SU-DHL-6 (cell line): ENCODE data around the gene ITSN1.

Source experiments
- H2AFZ ChIP-seq: fragments of 200-600 bp; sonication (generic); 2 replicates; pipeline ENCODE4 v1.6.1; 2014; ENCODE audit warnings: low read depth, mild to moderate bottlenecking, moderate library complexity, mixed read lengths, antibody characterized with exemption, low read length; ENCODE audit not compliant: severe bottlenecking
- H3F3A ChIP-seq: fragments of 200-600 bp; shearing (Covaris generic); 2 replicates; pipeline ENCODE4 v1.6.0; 2016; ENCODE audit warnings: antibody characterized with exemption, mild to moderate bottlenecking; ENCODE audit not compliant: insufficient read depth
- H3K27ac ChIP-seq: fragments of 200-600 bp; sonication (generic); 2 replicates; pipeline ENCODE4 v1.5.1; 2016; ENCODE audit warnings: low read depth, mild to moderate bottlenecking, low read length, moderate library complexity, mixed read lengths
- H3K27me3 ChIP-seq: fragments of 200-600 bp; sonication (generic), shearing (Covaris generic); 2 replicates; pipeline ENCODE4 v1.6.0; 2014; ENCODE audit warnings: mild to moderate bottlenecking, low read length
- H3K36me3 ChIP-seq: fragments of 200-600 bp; sonication (generic); 2 replicates; pipeline ENCODE4 v1.6.1; 2014; ENCODE audit warnings: mild to moderate bottlenecking, low read length, mixed read lengths
- H3K4me2 ChIP-seq: fragments of 300-600, 200-600 bp; shearing (Covaris generic), sonication (generic); 2 replicates; pipeline ENCODE4 v1.6.0; 2014; ENCODE audit warnings: low read length, low read depth, mild to moderate bottlenecking; ENCODE audit not compliant: poor library complexity, severe bottlenecking
- H3K4me3 ChIP-seq: fragments of 200-600 bp; sonication (generic); 2 replicates; pipeline ENCODE4 v1.5.1; 2014; ENCODE audit warnings: antibody characterized with exemption, low read length, mild to moderate bottlenecking, mixed read lengths; ENCODE audit not compliant: insufficient read depth, poor library complexity, severe bottlenecking
- H3K79me2 ChIP-seq: fragments of 200-600 bp; sonication (generic); 2 replicates; pipeline ENCODE4 v1.6.1; 2014; ENCODE audit warnings: mild to moderate bottlenecking, low read length, moderate library complexity; ENCODE audit not compliant: insufficient read depth
- H3K9ac ChIP-seq: fragments of 200-600 bp; sonication (generic); 2 replicates; pipeline ENCODE4 v1.7.0; 2014; ENCODE audit warnings: mild to moderate bottlenecking, low read length
- H3K9me2 ChIP-seq: fragments of 200-600 bp; sonication (generic); replicated peaks from 2 replicates; pipeline ENCODE4 v1.6.1; 2014; ENCODE audit warnings: low read length; ENCODE audit not compliant: insufficient read depth
- H3K9me3 ChIP-seq: fragments of 200-600 bp; sonication (generic); 2 replicates; pipeline ENCODE4 v1.6.1; 2014; ENCODE audit warnings: low read length, mixed read lengths; ENCODE audit not compliant: insufficient read depth
- H4K20me1 ChIP-seq: fragments of 200-600 bp; sonication (generic); 2 replicates; pipeline ENCODE4 v1.6.1; 2014; ENCODE audit warnings: low read depth, mild to moderate bottlenecking, antibody characterized with exemption, low read length, moderate library complexity, mixed read lengths
- EZH2phosphoT487 ChIP-seq: fragments of 200-600 bp; sonication (generic), shearing (Covaris generic); conservative IDR thresholded peaks from 2 replicates; pipeline ENCODE4 v1.6.1; 2018; ENCODE audit warnings: mild to moderate bottlenecking, antibody characterized with exemption, low read length, moderate library complexity, mixed read lengths
- TF ChIP-seq, protein P1 (sequence below): fragments of 200-600 bp; sonication (generic); IDR thresholded peaks from one replicate; pipeline ENCODE4 v1.5.1; 2017; ENCODE audit warnings: antibody characterized with exemption, mild to moderate bottlenecking, low read length, moderate library complexity; ENCODE audit not compliant: insufficient read depth, poor library complexity, severe bottlenecking

The ITSN1 gene

DNA sequence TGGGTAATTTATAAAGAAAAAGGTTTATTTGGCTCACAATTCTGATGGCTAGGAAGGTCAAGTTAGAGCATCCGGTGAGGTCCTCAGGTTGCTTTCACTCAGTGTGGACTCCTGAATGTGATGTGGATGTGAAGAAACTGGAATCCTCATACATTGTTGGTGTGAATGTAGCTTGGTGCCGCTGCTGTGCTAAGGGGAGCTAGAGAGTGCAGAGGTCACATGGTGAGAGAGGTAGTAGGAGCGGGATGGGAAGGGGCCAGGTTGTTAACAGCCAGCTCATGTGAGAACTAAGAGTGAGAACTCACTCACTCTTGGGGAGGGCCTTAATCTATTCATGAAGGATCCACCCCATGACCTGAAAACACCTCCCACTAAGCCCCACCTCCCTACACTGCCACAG lies 21.8 kb downstream of the ITSN1 start:
- H3K27me3 ChIP-seq, result no peaks in the 10 kb centered on the region
- H3F3A ChIP-seq, result no peaks in the 10 kb centered on the region
- no peaks in the 10 kb centered on the region for H3K9me2 ChIP-seq
- no peak overlapping the region for H2AFZ ChIP-seq
- no peaks in the 10 kb centered on the region for H4K20me1 ChIP-seq
- no peak overlapping the region for H3K4me3 ChIP-seq
- peaks cover 4% of the 10 kb centered on the region; the same call in 1 of the 2 replicates for H3K9me3 ChIP-seq
- no peaks in the 10 kb centered on the region for H3K79me2 ChIP-seq
- H3K4me2 ChIP-seq, result no peak overlapping the region
- TF ChIP-seq, protein P1, sequence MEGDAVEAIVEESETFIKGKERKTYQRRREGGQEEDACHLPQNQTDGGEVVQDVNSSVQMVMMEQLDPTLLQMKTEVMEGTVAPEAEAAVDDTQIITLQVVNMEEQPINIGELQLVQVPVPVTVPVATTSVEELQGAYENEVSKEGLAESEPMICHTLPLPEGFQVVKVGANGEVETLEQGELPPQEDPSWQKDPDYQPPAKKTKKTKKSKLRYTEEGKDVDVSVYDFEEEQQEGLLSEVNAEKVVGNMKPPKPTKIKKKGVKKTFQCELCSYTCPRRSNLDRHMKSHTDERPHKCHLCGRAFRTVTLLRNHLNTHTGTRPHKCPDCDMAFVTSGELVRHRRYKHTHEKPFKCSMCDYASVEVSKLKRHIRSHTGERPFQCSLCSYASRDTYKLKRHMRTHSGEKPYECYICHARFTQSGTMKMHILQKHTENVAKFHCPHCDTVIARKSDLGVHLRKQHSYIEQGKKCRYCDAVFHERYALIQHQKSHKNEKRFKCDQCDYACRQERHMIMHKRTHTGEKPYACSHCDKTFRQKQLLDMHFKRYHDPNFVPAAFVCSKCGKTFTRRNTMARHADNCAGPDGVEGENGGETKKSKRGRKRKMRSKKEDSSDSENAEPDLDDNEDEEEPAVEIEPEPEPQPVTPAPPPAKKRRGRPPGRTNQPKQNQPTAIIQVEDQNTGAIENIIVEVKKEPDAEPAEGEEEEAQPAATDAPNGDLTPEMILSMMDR, result no peak
- no peak for TF ChIP-seq EZH2phosphoT487
- no peak overlapping the region for H3K9ac ChIP-seq
- H3K36me3 ChIP-seq, result no peaks in the 10 kb centered on the region
- no peak overlapping the region for H3K27ac ChIP-seq

DNA sequence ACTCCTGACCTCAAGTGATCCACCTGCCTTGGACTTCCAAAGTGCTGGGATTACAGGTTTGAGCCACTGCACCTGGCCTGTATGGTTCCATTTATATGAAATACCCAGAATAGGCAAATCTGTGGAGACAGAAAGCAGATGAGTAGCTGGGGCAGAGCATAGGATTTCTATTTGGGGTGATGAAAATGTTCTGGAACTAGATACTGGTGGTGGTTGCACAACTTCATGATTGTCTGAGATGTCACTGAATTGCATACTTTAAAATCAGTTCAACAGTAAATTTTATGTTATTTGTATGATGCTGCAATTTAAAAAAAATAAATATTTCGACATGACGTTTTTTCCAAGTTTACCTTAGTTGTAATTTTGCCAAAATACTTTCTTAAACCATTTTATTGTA lies 23.9 kb downstream of the ITSN1 start:
- Histone ChIP-seq H3F3A (no peaks in the 10 kb centered on the region), H3K4me2 (no peak overlapping the region), H3K4me3 (no peak overlapping the region), H3K36me3 (no peaks in the 10 kb centered on the region), H2AFZ (no peak overlapping the region), H3K27me3 (no peaks in the 10 kb centered on the region), H3K9me2 (no peaks in the 10 kb centered on the region), H3K27ac (no peak overlapping the region), H4K20me1 (no peaks in the 10 kb centered on the region), H3K9ac (no peak overlapping the region), H3K9me3 (no peaks in the 10 kb centered on the region), H3K79me2 (no peaks in the 10 kb centered on the region)
- no peak for TF ChIP-seq EZH2phosphoT487
- TF ChIP-seq, protein P1, result no peak

DNA sequence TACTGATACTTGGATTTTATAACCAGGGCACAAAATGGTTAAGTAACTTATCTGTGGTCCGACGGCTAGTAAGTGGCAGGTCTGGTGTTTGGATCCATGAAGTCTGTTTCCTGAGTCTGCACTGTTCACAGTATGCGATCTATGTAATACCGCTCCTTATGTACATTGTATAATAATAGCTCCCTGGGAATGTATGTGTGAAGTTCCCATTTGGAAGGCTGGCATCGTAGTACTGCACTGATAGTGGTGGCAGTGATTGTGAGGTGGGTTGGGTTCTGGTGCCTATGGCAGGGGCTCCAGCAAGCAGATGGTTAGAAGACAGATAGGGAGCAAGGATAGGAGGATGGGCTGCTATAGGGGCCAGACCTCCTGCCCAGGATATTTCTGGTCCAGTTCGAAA lies 25.3 kb downstream of the ITSN1 start:
- TF ChIP-seq, protein P1, result no peak
- no peak for TF ChIP-seq EZH2phosphoT487
- no peak overlapping the region for H3K4me3 ChIP-seq
- no peaks in the 10 kb centered on the region for H3K36me3 ChIP-seq
- H3K27me3 ChIP-seq, result no peaks in the 10 kb centered on the region
- H3K79me2 ChIP-seq, result no peaks in the 10 kb centered on the region
- no peaks in the 10 kb centered on the region for H3K9me2 ChIP-seq
- H3K4me2 ChIP-seq, result no peak overlapping the region
- H4K20me1 ChIP-seq, result no peaks in the 10 kb centered on the region
- no peak overlapping the region for H3K27ac ChIP-seq
- H3K9ac ChIP-seq, result no peak overlapping the region
- no peaks in the 10 kb centered on the region for H3K9me3 ChIP-seq
- no peak overlapping the region for H2AFZ ChIP-seq
- H3F3A ChIP-seq, result no peaks in the 10 kb centered on the region

DNA sequence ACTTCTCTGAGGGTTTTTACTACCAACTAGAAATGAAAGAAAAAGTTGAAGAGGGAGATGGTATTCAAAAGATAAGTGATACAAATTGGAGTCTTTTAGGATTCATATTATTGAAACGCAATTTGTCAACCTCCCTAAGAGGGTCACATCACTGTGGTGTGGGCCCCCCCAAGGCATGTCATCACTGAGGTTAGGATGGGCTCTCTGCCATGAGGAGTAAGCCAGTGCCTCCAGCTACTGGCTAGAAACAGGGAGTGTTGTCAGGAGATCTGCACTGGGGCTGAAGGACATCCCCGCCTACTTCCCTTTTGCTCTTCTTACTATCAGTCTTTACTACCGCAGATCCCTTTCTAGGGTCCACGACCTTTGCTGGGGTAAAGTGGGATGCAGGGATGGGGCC lies 25.9 kb downstream of the ITSN1 start:
- TF ChIP-seq, protein P1, result no peak
- TF ChIP-seq EZH2phosphoT487, result no peak
- H2AFZ ChIP-seq, result no peak overlapping the region

More for the DNA sequence above, 25.9 kb downstream of the ITSN1 start:
- Histone ChIP-seq H3K27ac (no peak overlapping the region), H3K4me2 (no peak overlapping the region), H3K9me3 (no peaks in the 10 kb centered on the region), H4K20me1 (no peaks in the 10 kb centered on the region), H3F3A (no peaks in the 10 kb centered on the region), H3K4me3 (no peak overlapping the region), H3K9me2 (no peaks in the 10 kb centered on the region), H3K27me3 (no peaks in the 10 kb centered on the region), H3K36me3 (no peaks in the 10 kb centered on the region), H3K79me2 (no peaks in the 10 kb centered on the region), H3K9ac (no peak overlapping the region)
